GM04504 (cell line): ENCODE results near the gene NEDD9.

Source experiments
- DNase-seq: peaks from one replicate; pipeline ENCODE4 v3.0.0-alpha.2; 2012; ENCODE audit warnings: low read depth

NEDD9 gene

DNA sequence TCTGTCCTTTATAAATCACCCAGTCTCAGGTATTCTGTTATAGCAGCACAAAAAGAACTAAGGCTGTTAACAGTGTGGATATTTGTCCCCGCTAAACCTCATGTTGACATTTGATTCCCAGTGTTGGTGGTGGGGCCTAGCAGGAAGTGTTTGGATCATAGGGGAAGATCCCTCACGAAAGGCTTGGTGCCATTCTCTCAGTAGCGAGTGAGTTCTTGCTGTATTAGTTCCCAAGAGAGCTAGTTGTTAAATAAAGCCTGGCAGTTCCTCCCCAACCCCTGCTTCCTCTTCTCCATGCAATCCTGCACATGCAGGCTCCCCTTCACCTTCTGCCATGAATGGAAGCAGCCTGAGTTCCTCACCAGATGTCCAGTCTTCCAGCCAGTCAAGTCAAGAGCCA lies 91.2 kb downstream of the NEDD9 start:
- no peak for DNase-seq

DNA sequence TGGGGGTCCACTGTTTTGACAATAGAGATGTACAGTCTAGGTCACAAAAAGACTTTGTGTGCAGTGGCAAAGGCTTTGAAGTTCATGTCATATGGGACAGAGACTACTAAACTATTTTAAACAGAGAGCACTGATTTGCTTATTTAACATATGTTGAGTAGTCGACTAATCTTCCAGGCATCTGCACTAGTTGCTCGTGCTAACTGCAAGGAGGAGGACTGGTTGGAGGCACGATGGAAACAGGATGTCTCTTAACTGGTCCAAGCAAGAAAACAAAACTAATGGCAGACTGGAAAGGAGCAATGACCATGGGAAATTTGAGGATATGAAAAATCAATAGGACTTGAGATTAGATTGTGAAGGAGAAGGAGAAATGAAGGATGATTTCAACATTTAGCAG lies 92.4 kb downstream of the NEDD9 start:
- DNase-seq: no peak

DNA sequence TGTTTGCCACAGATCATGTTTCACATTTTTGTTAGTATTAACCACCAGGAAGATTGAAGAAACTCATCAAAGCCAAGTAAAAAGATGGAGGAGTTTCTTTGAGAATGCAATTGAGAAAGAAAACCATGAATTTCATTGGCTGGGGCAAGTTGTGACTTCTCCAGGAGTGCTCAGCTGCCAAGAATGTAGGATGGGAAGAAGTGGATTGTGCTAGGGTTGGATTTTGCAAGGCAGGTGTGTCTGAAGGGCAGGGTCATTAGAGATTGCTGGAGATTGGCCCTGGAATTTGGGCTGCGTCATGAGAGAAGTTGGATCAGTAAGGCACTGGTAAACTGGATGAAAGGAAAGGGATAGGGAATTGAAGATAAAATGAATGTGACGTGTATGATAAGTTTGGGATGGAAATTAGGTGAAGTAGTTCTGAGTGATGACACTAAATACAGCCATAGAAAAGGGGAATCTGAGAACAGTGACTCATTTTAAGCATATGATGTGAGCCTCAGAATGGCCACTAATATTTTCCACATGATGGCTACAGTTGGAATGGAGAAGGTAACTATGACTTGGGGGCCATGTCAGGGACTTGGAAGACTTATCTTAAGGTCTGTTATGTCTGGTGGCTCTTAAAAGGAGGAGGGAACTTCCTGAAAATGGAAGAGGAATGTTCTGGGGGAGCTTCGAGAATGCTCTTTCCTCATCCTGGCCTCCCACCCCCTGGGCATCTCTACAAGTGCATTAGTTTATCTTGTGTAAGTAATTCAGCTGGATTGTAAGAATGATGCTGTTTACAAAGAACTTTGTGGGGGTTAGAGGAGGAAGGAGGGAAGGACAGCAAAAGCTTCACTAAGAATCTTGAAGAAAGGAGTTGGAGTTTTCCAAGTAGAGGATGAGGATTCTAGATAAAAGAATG lies 93.2 kb downstream of the NEDD9 start:
- no peak for DNase-seq

DNA sequence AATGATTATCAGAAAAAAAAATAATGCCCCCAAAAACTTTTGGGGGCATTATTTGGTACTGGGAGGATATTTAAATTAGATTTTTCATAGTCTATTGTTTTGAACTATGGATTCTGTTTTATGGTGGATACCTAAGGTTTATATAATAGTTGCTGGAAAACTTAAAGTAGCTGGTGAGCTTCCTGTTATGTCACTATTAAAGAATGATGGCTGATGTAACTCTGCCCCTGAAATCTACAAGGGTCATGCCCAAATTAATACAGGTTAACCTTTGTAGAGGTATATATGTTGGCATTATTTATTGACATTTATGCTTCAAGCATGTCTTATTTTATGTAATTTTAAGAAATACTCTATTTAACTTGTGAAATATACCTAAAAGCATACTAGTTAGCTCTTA lies 95.7 kb downstream of the NEDD9 start:
- no peak for DNase-seq
